HepG2 (cell line): ENCODE results near the gene KCNMA1. TPM values are rescaled to one million over a fixed set of nuclear protein-coding genes. Genes with fewer than 3 reads are reported as not detected.

Experiments used
- ATAC-seq: fragments of 200-7000 bp; cut with Tn5 transposase; 3 replicates; pipeline ENCODE4 v1.9.1; 2020; ENCODE audit warnings: mild to moderate bottlenecking, moderate library complexity
- BruUV-seq: library from RNA; stranded (reverse); fragments of 400-500 nt; replicated peaks from 2 replicates; lab custom pipeline; 2021; lab: Mats Ljungman, UMichigan
- CTCF ChIA-PET: fragments of 300-600 bp; formaldehyde crosslinking; extraction: SDS; loops from one replicate; lab custom pipeline; 2021; ENCODE audit warnings: low total read pairs, inconsistent platforms, low intra/inter-chr PET ratio; lab: Yijun Ruan, JAX
- POLR2A ChIA-PET: fragments of 350-600 bp; sonication (Branson Sonifier 250); formaldehyde crosslinking; loops from one replicate; lab custom pipeline; 2020; ENCODE audit warnings: antibody characterized with exemption, inconsistent platforms; lab: Yijun Ruan, JAX
- DNase-seq: peaks from one replicate; pipeline ENCODE4 v3.0.0-alpha.2; 2015; ENCODE audit warnings: low spot score
- FAIRE-seq: peaks from 3 replicates; lab custom pipeline; 2011; peaks lifted over from hg19 to GRCh38; lab: Jason Lieb, UNC
- H2AFZ ChIP-seq: one replicate; pipeline ENCODE4 v1.6.1; 2011; ENCODE audit warnings: low read length, inconsistent platforms
- H3K27ac ChIP-seq: fragments of 300-600 bp; 3 replicates; pipeline ENCODE4 v1.8.0; 2011; ENCODE audit warnings: mixed run types, mild to moderate bottlenecking, mixed read lengths, low read length, inconsistent platforms; ENCODE audit not compliant: insufficient read depth; ENCODE audit errors: extremely low read length
- H3K27me3 ChIP-seq, 2 experiments: fragments of 200-600 bp in 1 of 2; 2 replicates in 1 of 2; 3 replicates in 1 of 2; pipeline versions ENCODE4 v1.6.0 to v1.8.0; 2011; ENCODE audit warnings: low read length in 2 of 2, mild to moderate bottlenecking in 2 of 2, moderate library complexity in 2 of 2, inconsistent platforms in 1 of 2; ENCODE audit not compliant: insufficient read depth in 2 of 2, control insufficient read depth in 1 of 2
- H3K36me3 ChIP-seq, 2 experiments: fragments of 200-600 bp in 1 of 2; replicated peaks in 1 of 2; 2 replicates in 1 of 2; 3 replicates in 1 of 2; pipeline versions ENCODE4 v1.5.1 to v1.8.0; 2011; ENCODE audit warnings: low read length in 2 of 2, inconsistent platforms in 1 of 2; ENCODE audit not compliant: insufficient read depth in 2 of 2, control insufficient read depth in 1 of 2
- H3K4me1 ChIP-seq: 2 replicates; pipeline ENCODE4 v1.5.1; 2012; ENCODE audit warnings: low read length, inconsistent platforms; ENCODE audit not compliant: insufficient read depth
- H3K4me2 ChIP-seq: 2 replicates; pipeline ENCODE4 v1.6.0; 2011; ENCODE audit warnings: low read depth, low read length, inconsistent platforms
- H3K4me3 ChIP-seq, 3 experiments: fragments of 200-600 bp in 1 of 3; sonication (generic), shearing (Covaris generic) in 1 of 3; replicated peaks in 1 of 3; 2 replicates each; pipeline ENCODE4 v1.5.1; 2011 to 2016; ENCODE audit warnings: low read length in 3 of 3, inconsistent platforms in 2 of 3, low read depth in 2 of 3, mild to moderate bottlenecking in 2 of 3, control low read depth in 1 of 3, mixed read lengths in 1 of 3; ENCODE audit not compliant: insufficient read depth in 1 of 3
- H3K79me2 ChIP-seq: one replicate; pipeline ENCODE4 v1.6.1; 2011; ENCODE audit warnings: low read length, inconsistent platforms; ENCODE audit not compliant: insufficient read depth
- H3K9ac ChIP-seq: 2 replicates; pipeline ENCODE4 v1.6.0; 2011; ENCODE audit warnings: mild to moderate bottlenecking, low read depth, low read length, inconsistent platforms; ENCODE audit not compliant: insufficient read depth
- H3K9me3 ChIP-seq: 2 replicates; pipeline ENCODE4 v1.5.1; 2012; ENCODE audit warnings: mild to moderate bottlenecking, low read length
- H4K20me1 ChIP-seq: 2 replicates; pipeline ENCODE4 v1.6.0; 2011; ENCODE audit warnings: inconsistent platforms, mild to moderate bottlenecking, low read length, moderate library complexity; ENCODE audit not compliant: insufficient read depth
- GABPA ChIP-seq, 2 experiments: IDR thresholded peaks; 2 replicates each; pipeline ENCODE4 v1.6.1; 2011 to 2016; ENCODE audit warnings: low read depth in 2 of 2, low read length in 1 of 2, missing biosample characterization in 1 of 2, missing genetic modification characterization in 1 of 2
- POLR2A ChIP-seq, 2 experiments: IDR thresholded peaks; 2 replicates each; pipeline ENCODE4 v1.6.1; 2011; ENCODE audit warnings: low read depth in 2 of 2, low read length in 2 of 2, mild to moderate bottlenecking in 1 of 2, moderate library complexity in 1 of 2; ENCODE audit not compliant: insufficient read depth in 1 of 2
- SRSF9 ChIP-seq: fragments of 200-400 bp; formaldehyde crosslinking; IDR thresholded peaks from 2 replicates; pipeline ENCODE4 v1.6.1; 2018; ENCODE audit warnings: borderline replicate concordance, mild to moderate bottlenecking, low read depth, low read length; ENCODE audit not compliant: insufficient read depth, poor library complexity, severe bottlenecking
- ZNF30 ChIP-seq: sonication (generic); formaldehyde crosslinking; IDR thresholded peaks from 2 replicates; pipeline ENCODE4 v1.5.0; 2020; ENCODE audit warnings: mild to moderate bottlenecking, missing genetic modification reagents
- WGBS: methylation state at CpG from one replicate; pipeline ENCODE4 v1.1.6; 2017; ENCODE audit warnings: low lambda C conversion rate; 5-methylcytosine and 5-hydroxymethylcytosine counted together
- in situ Hi-C: cut with HindIII; loops from 2 replicates; pipeline ENCODE4 v1.10.0; 2017; ENCODE audit warnings: low pct_unique_long_range_greater_than_20kb; ENCODE audit not compliant: extremely low pct_ligation_motif_present
- intact Hi-C: fragments of 100-400 bp; cut with micrococcal nuclease; formaldehyde crosslinking; loops from one replicate; pipeline ENCODE4 v1.10.0; 2022; ENCODE audit not compliant: unreplicated experiment
- polyA plus RNA-seq, 8 experiments: library from polyadenylated mRNA; depleted of rRNA in 3 of 8; stranded (reverse) in 7 of 8; unstranded in 1 of 8; fragments of >200 nt; fragmentation: Illumina TruSeq in 4 of 8; extraction: Trizol in 4 of 8; gene quantifications; 2 replicates each; pipeline versions ENCODE4 v1.2.1 to v1.2.3, GENCODE V29; 2011 to 2016; ENCODE audit warnings: low read depth in 4 of 8, missing spikeins in 1 of 8, mixed read lengths in 1 of 8; ENCODE audit not compliant: insufficient read depth in 1 of 8
- total RNA-seq, 5 experiments: library from RNA; depleted of rRNA; stranded (reverse); fragments of >200 nt; fragmentation: Illumina TruSeq; extraction: Trizol; gene quantifications; 2 replicates each; pipeline ENCODE4 v1.2.3, GENCODE V29; 2016; ENCODE audit warnings: low read depth in 1 of 5
- TF ChIP-seq, protein P1 (sequence below): sonication (generic); formaldehyde crosslinking; conservative IDR thresholded peaks from 2 replicates; pipeline ENCODE4 v1.8.1; 2023; ENCODE audit warnings: missing genetic modification reagents

KCNMA1 gene
- total and polyA plus RNA-seq, 2 of the 13 experiments (the other 11 are each of a cell fraction or from before 2014, with no cell fraction given), result 0.02 TPM; not detected in 1

DNA sequence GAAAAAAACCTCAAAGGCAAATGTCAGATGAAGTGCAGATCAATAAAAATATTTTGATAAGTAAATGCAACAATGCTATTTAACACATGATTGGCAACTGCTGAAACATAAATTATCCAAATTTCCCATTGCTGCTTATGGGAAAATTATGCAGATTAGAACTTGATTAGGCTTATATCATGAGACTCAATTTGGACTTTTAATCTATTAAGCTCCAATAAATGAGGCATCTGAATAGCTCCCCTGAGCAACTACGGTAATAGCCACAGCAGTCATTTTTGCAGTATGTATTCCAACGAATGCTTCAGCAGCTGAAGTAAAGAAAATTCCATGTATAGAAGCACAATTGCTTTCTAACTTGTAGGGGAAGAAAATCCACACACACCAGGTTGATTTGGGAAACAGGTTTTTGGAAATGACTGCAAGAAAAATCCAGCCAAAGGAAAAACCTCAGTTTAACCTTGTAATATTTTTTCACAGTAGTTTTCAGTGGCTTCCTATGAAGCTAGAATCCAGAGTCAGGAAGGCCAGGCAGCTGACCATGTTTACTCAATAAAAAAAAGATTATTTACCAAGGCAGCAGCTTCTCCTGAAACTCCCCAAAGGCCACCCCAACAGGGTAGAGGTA, 716.1 kb downstream of the KCNMA1 start (continued):
- TF ChIP-seq GABPA (IDR thresholded peaks at IDR 0.05; ENCODE audit: low read depth, low read length), result no peak
- no peak for TF ChIP-seq GABPA (CRISPR knock-in tag; IDR thresholded peaks at IDR 0.05; ENCODE audit: low read depth)

GRCh38 chr10:76920581-76920980, 717.0 kb downstream of the KCNMA1 start:
- Histone ChIP-seq H3K9ac (no peak overlapping the region), H4K20me1 (no peaks in the 10 kb centered on the region), H3K27ac (no peak overlapping the region), H3K79me2 (no peaks in the 10 kb centered on the region), H3K4me2 (no peak overlapping the region), H3K4me3 (no peak overlapping the region), H3K27me3 (no peaks in the 10 kb centered on the region; a peak in 1 of 5 replicates), H3K4me1 (no peaks in the 10 kb centered on the region), H2AFZ (no peak overlapping the region), H3K36me3 (no peaks in the 10 kb centered on the region), H3K9me3 (no peaks in the 10 kb centered on the region)
- DNase-seq (no peak), FAIRE-seq (no peak), ATAC-seq (no peak)
- CTCF ChIA-PET, result no interaction called here
- POLR2A ChIA-PET, result no interaction called here
- TF ChIP-seq SRSF9, result no peak
- TF ChIP-seq ZNF30 (CRISPR knock-in tag), result no peak
- TF ChIP-seq POLR2A (IDR thresholded peaks at IDR 0.05; ENCODE audit: insufficient read depth in 1 of 2, low read depth in 2 of 2, low read length in 2 of 2), result no peak
- TF ChIP-seq, protein P1, sequence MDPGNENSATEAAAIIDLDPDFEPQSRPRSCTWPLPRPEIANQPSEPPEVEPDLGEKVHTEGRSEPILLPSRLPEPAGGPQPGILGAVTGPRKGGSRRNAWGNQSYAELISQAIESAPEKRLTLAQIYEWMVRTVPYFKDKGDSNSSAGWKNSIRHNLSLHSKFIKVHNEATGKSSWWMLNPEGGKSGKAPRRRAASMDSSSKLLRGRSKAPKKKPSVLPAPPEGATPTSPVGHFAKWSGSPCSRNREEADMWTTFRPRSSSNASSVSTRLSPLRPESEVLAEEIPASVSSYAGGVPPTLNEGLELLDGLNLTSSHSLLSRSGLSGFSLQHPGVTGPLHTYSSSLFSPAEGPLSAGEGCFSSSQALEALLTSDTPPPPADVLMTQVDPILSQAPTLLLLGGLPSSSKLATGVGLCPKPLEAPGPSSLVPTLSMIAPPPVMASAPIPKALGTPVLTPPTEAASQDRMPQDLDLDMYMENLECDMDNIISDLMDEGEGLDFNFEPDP (CRISPR knock-in tag), result no peak
- in situ Hi-C loops, result no loop called here
- WGBS, result 29% methylated on average over 2 of the region's 2 CpGs
- intact Hi-C loops, result no loop called here
- BruUV-seq, result no TSS peak
